Stimulated activated CD8-positive, alpha-beta memory T cell treated with anti-CD3 and anti-CD28 coated beads, Interleukin-7, amount 100 ng/mL, for 24 hours (primary cell): ENCODE measurements around the gene SELENOW.
A peak's percentile ranks its signal among the peaks of the same experiment; 100 is the strongest.
"Not testable (repeated sequence)": the region's sequence is repeated elsewhere in the genome, so short reads cannot be mapped to it uniquely, and the experiment has no call there.

ENCODE experiments used
- DNase-seq: peaks from one replicate; pipeline ENCODE4 v3.0.0-alpha.2; 2020; ENCODE audit warnings: low read depth

Gene SELENOW

GRCh38 chr19:47778049-47778953, at the start of gene SELENOW:
Gene SELENOW (plus strand): TSS chr19:47778703. CDS start chr19:47778786, 83 bp downstream.
- peak; percentile 63 for DNase-seq

- DNase-seq: no peak
These were observed 49.1 kb upstream of the SELENOW start for GRCh38 chr19:47729468-47729798.

- peak; percentile 31 for DNase-seq
These were observed 48.5 kb upstream of the SELENOW start for GRCh38 chr19:47729799-47730520.

GRCh38 chr19:47730521-47730889, 48.0 kb upstream of the SELENOW start:
- DNase-seq: no peak

GRCh38 chr19:47730910-47731309, 47.6 kb upstream of the SELENOW start:
- no peak for DNase-seq

- DNase-seq: no peak
These were observed 43.4 kb upstream of the SELENOW start for GRCh38 chr19:47735131-47735530.

- DNase-seq: no peak
These were observed 37.5 kb upstream of the SELENOW start for GRCh38 chr19:47740866-47741519.

- DNase-seq: no peak
These were observed 36.9 kb upstream of the SELENOW start for GRCh38 chr19:47741544-47742140.

- DNase-seq: no peak
These were observed 35.9 kb upstream of the SELENOW start for GRCh38 chr19:47742634-47743033.

- DNase-seq: peak; percentile 97
These were observed 33.2 kb upstream of the SELENOW start, which contains the start of gene NOP53 for GRCh38 chr19:47745010-47745901. Gene NOP53 (plus strand): TSS chr19:47745546. CDS start chr19:47745560, 14 bp downstream.

- not testable (repeated sequence) for DNase-seq
These were observed 32.4 kb upstream of the SELENOW start for GRCh38 chr19:47746129-47746528.

GRCh38 chr19:47749326-47749725, 29.2 kb upstream of the SELENOW start:
- no peak for DNase-seq

GRCh38 chr19:47750752-47751151, 27.8 kb upstream of the SELENOW start:
- DNase-seq: no peak

- no peak for DNase-seq
These were observed 25.9 kb upstream of the SELENOW start for GRCh38 chr19:47752440-47753211.

GRCh38 chr19:47754206-47755064, 24.1 kb upstream of the SELENOW start:
- no peak for DNase-seq

- no peak for DNase-seq
These were observed 23.3 kb upstream of the SELENOW start for GRCh38 chr19:47755065-47755761.

- no peak for DNase-seq
These were observed 22.5 kb upstream of the SELENOW start for GRCh38 chr19:47755762-47756626.

GRCh38 chr19:47756627-47756929, 21.9 kb upstream of the SELENOW start:
- no peak for DNase-seq
